ENCODE data around the gene MAPK11. TPM values are rescaled to one million over a fixed set of nuclear protein-coding genes. Genes with fewer than 3 reads are reported as not detected.

The MAPK11 gene
- total and polyA plus RNA-seq, 2 donors (not counting 1 experiment from before 2014, with no cell fraction given), result 8.1 to 9.9 TPM

DNA sequence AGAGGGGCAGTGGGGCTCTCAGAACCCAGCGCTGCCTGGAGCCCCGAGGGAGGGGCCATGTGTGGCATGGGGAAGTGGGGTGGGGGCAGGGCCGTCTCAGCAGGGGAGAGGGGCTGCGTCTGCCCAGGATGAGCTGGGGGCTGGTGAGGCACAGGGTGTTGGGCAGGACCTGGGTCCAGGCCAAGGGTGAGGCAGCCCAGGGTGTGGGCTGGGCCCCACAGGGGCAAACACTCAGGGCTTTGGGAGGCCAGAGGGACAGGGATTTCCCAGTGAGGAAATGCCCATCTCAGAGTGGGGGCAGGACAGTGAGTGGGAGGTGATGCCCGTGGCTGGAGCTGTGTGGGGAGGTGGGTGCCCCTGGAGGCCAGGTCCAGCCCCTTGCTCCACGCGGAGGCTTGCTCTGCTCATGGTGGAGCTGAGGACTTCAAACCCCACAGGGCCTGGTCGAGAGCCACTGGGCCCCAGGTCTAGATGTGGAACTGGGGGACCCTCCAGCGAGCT is 31.9 kb upstream of the MAPK11 start:
- ATAC-seq (ENCODE audit: low read depth), result no peak
- no peak for DNase-seq
- peaks cover 13% of the 10 kb centered on the region for H3K27me3 Mint-ChIP-seq
- H3K9me3 Mint-ChIP-seq (ENCODE audit: insufficient read depth), result no peaks in the 10 kb centered on the region
- 39% methylated on average over 8 of the region's 9 CpGs for WGBS (ENCODE audit: insufficient coverage)
- Histone ChIP-seq H2AFZ (ENCODE audit: insufficient read depth, low read depth, low read length, poor library complexity, severe bottlenecking) (no peak overlapping the region), H4K20me1 (ENCODE audit: control insufficient read depth, insufficient read depth, low read length, poor library complexity, severe bottlenecking) (no peaks in the 10 kb centered on the region), H3K27me3 (replicated peaks in 1 of 4; ENCODE audit: control extremely low read depth in 1 of 4, control insufficient read depth in 3 of 4, insufficient read depth in 4 of 4, low read length in 3 of 4) (peaks cover 0 to 28% (median 10%) of the 10 kb centered on the region in 4 experiments), H3K36me3 (replicated peaks in 1 of 2; ENCODE audit: control extremely low read depth in 1 of 2, control insufficient read depth in 1 of 2, extremely low read depth in 1 of 2, insufficient read depth in 2 of 2, low read length in 1 of 2) (no peaks in the 10 kb centered on the region), H3K4me1 (ENCODE audit: control insufficient read depth in 2 of 2, insufficient read depth in 2 of 2, low read length in 2 of 2) (peaks cover 75 to 81% of the 10 kb centered on the region in 2 donors), H3K9ac (ENCODE audit: low read length) (peak overlapping the region; percentile 16), H3K9me3 (ENCODE audit: control extremely low read depth in 1 of 3, control insufficient read depth in 2 of 3, insufficient read depth in 1 of 3, low read length in 2 of 3) (peaks cover 0 to 7% (median 0%) of the 10 kb centered on the region in 3 donors), H3K79me2 (ENCODE audit: control insufficient read depth, insufficient read depth, low read length) (no peaks in the 10 kb centered on the region), H3K27ac (ENCODE audit: low read length in 2 of 2) (no peak overlapping the region), H3K4me3 (ENCODE audit: control extremely low read depth in 1 of 5, extremely low read depth in 1 of 5, insufficient read depth in 1 of 5, low read depth in 2 of 5, low read length in 4 of 5) (no peak overlapping the region), H3K4me2 (replicated peaks; ENCODE audit: low read depth, low read length, poor library complexity, severe bottlenecking) (peak overlapping the region; percentile 95)
- TF ChIP-seq EZH2 (IDR thresholded peaks at IDR 0.05; ENCODE audit: borderline replicate concordance, insufficient read depth, low read depth, low read length, poor library complexity, severe bottlenecking), result no peak
- TF ChIP-seq, protein P1, sequence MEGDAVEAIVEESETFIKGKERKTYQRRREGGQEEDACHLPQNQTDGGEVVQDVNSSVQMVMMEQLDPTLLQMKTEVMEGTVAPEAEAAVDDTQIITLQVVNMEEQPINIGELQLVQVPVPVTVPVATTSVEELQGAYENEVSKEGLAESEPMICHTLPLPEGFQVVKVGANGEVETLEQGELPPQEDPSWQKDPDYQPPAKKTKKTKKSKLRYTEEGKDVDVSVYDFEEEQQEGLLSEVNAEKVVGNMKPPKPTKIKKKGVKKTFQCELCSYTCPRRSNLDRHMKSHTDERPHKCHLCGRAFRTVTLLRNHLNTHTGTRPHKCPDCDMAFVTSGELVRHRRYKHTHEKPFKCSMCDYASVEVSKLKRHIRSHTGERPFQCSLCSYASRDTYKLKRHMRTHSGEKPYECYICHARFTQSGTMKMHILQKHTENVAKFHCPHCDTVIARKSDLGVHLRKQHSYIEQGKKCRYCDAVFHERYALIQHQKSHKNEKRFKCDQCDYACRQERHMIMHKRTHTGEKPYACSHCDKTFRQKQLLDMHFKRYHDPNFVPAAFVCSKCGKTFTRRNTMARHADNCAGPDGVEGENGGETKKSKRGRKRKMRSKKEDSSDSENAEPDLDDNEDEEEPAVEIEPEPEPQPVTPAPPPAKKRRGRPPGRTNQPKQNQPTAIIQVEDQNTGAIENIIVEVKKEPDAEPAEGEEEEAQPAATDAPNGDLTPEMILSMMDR (IDR thresholded peaks at IDR 0.05), result no peak
- peak overlapping the region; percentile 81 for H3K4me3 Mint-ChIP-seq
- POLR2A ChIA-PET, result interaction anchor here (0.8 to 7.5 kb wide), 4 partner anchors 8 to 31 kb away, joined by 3 to 61 read pairs (median 32); no protein-coding TSS in a partner anchor
- intact Hi-C loops (cut with micrococcal nuclease), result no loop called here
- CTCF ChIA-PET, result interaction anchor here (0.6 to 2.3 kb wide), 5 partner anchors 8 to 66 kb away, joined by 3 to 6 read pairs (median 4); no protein-coding TSS in a partner anchor
- H3K27ac Mint-ChIP-seq, result peak overlapping the region; percentile 80
- H3K4me1 Mint-ChIP-seq, result peaks cover 62% of the 10 kb centered on the region

DNA sequence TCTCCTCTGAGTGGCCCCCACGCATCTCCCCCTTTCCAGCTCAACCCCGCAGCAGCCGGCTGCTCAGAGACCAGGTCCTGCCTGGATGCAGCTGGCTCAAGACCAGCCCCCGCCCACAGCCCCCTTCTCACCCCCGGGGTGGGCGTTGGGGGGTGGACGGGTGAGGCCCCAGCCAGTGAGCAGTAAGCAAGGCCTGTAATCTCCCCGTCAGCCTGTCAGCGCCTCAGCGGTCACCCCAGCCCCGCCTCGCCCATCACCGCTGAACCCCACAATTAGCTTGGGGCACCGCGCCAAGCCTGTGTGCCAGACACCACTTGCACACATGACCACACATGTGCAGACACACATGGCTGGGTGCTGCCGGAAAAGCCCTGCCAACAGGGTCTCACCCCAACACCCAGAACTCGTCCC is 31.4 kb upstream of the MAPK11 start:
- Histone ChIP-seq H3K4me3 (ENCODE audit: control extremely low read depth in 1 of 5, extremely low read depth in 1 of 5, insufficient read depth in 1 of 5, low read depth in 2 of 5, low read length in 4 of 5) (no peak overlapping the region), H3K4me1 (ENCODE audit: control insufficient read depth in 2 of 2, insufficient read depth in 2 of 2, low read length in 2 of 2) (peaks cover 70 to 76% of the 10 kb centered on the region in 2 donors), H3K9me3 (ENCODE audit: control extremely low read depth in 1 of 3, control insufficient read depth in 2 of 3, insufficient read depth in 1 of 3, low read length in 2 of 3) (peaks cover 0 to 7% (median 0%) of the 10 kb centered on the region in 3 donors), H4K20me1 (ENCODE audit: control insufficient read depth, insufficient read depth, low read length, poor library complexity, severe bottlenecking) (no peaks in the 10 kb centered on the region), H2AFZ (ENCODE audit: insufficient read depth, low read depth, low read length, poor library complexity, severe bottlenecking) (no peak overlapping the region), H3K9ac (ENCODE audit: low read length) (peak overlapping the region; percentile 16), H3K4me2 (replicated peaks; ENCODE audit: low read depth, low read length, poor library complexity, severe bottlenecking) (peak overlapping the region; percentile 95), H3K27me3 (replicated peaks in 1 of 4; ENCODE audit: control extremely low read depth in 1 of 4, control insufficient read depth in 3 of 4, insufficient read depth in 4 of 4, low read length in 3 of 4) (peaks cover 0 to 25% (median 9%) of the 10 kb centered on the region in 4 experiments), H3K79me2 (ENCODE audit: control insufficient read depth, insufficient read depth, low read length) (no peaks in the 10 kb centered on the region), H3K36me3 (replicated peaks in 1 of 2; ENCODE audit: control extremely low read depth in 1 of 2, control insufficient read depth in 1 of 2, extremely low read depth in 1 of 2, insufficient read depth in 2 of 2, low read length in 1 of 2) (no peaks in the 10 kb centered on the region), H3K27ac (ENCODE audit: low read length in 2 of 2) (no peak overlapping the region)
- H3K27me3 Mint-ChIP-seq, result peaks cover 13% of the 10 kb centered on the region
- ChIA-PET POLR2A (interaction anchor here (0.8 to 7.5 kb wide), 3 partner anchors 15 to 30 kb away, joined by 3 to 61 read pairs (median 11); no protein-coding TSS in a partner anchor), CTCF (interaction anchor here (0.6 to 2.3 kb wide), 5 partner anchors 8 to 66 kb away, joined by 3 to 6 read pairs (median 4); no protein-coding TSS in a partner anchor)
- ATAC-seq (ENCODE audit: low read depth) (peak; percentile 14), DNase-seq (peak; percentile 74)
- H3K9me3 Mint-ChIP-seq (ENCODE audit: insufficient read depth), result no peaks in the 10 kb centered on the region
- H3K4me1 Mint-ChIP-seq, result peaks cover 63% of the 10 kb centered on the region
- TF ChIP-seq, protein P1 (IDR thresholded peaks at IDR 0.05), result no peak
- H3K27ac Mint-ChIP-seq, result peak overlapping the region; percentile 80
- intact Hi-C loops (cut with micrococcal nuclease), result loop anchor here (2.0 kb wide), 2 partner anchors 13 to 31 kb away; partner anchors contain the start of gene MAPK11
- peak overlapping the region; percentile 81 for H3K4me3 Mint-ChIP-seq
- 19% methylated on average over 16 of the region's 17 CpGs for WGBS (ENCODE audit: insufficient coverage)

Measured in B cell (primary cell).